Measurements from ENCODE around the gene RHBDD2. TPM values are rescaled to one million over a fixed set of nuclear protein-coding genes. Genes with fewer than 3 reads are reported as not detected.
"Not testable (repeated sequence)": the region's sequence is repeated elsewhere in the genome, so short reads cannot be mapped to it uniquely, and the experiment has no call there.

The RHBDD2 gene
- total and polyA plus RNA-seq, 2 experiments from 2014 or later, result 61.1 to 178 TPM

DNA sequence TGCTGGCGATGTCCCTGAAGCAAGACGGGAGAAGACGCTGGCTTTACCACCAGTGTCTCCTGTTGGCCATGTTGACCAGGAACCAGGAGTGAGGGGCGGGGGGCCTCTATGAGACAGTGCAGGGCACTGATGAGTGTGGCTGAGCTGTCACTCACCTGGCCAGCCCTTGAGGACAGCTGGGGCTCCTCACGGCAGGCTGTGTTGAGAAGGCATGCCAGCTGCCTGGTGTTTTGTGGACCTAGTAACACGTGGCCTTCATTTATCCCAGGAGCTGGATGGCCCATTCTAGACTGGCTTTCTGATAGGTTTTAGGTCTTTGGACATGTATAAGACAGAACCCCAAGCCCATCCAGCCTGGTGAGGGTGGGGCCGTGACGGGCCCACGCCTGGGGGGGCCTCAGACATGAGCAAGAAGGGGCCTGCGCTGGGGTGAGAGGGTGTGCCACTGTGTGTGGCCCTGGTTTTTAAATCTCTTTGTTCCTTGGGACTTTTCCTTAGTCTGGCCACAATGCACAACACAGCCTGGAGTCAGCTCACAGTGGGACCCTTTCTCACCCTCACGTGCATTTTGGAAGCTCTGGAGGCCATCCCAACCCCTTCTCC is 10.5 kb downstream of the RHBDD2 start:
- Histone ChIP-seq H3K4me1 (ENCODE audit: insufficient read depth) (peaks cover 8% of the 10 kb centered on the region), H3K9me3 (ENCODE audit: low read depth) (no peaks in the 10 kb centered on the region), H4K20me1 (ENCODE audit: insufficient read depth, poor library complexity, severe bottlenecking) (no peaks in the 10 kb centered on the region), H3K9me2 (replicated peaks; ENCODE audit: insufficient read depth) (no peaks in the 10 kb centered on the region), H3K79me2 (no peaks in the 10 kb centered on the region), H2AFZ (no peak overlapping the region), H3K4me3 (no peak overlapping the region), H3K36me3 (replicated peaks; ENCODE audit: insufficient read depth, low read depth) (no peaks in the 10 kb centered on the region), H3K27ac (no peak overlapping the region), H3K27me3 (no peaks in the 10 kb centered on the region), H3K4me2 (no peak overlapping the region)
- TF ChIP-seq EZH2phosphoT487 (IDR thresholded peaks at IDR 0.05; ENCODE audit: low read depth, severe bottlenecking, unreplicated experiment), result no peak
- TF ChIP-seq, protein P1, sequence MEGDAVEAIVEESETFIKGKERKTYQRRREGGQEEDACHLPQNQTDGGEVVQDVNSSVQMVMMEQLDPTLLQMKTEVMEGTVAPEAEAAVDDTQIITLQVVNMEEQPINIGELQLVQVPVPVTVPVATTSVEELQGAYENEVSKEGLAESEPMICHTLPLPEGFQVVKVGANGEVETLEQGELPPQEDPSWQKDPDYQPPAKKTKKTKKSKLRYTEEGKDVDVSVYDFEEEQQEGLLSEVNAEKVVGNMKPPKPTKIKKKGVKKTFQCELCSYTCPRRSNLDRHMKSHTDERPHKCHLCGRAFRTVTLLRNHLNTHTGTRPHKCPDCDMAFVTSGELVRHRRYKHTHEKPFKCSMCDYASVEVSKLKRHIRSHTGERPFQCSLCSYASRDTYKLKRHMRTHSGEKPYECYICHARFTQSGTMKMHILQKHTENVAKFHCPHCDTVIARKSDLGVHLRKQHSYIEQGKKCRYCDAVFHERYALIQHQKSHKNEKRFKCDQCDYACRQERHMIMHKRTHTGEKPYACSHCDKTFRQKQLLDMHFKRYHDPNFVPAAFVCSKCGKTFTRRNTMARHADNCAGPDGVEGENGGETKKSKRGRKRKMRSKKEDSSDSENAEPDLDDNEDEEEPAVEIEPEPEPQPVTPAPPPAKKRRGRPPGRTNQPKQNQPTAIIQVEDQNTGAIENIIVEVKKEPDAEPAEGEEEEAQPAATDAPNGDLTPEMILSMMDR (IDR thresholded peaks at IDR 0.05; ENCODE audit: poor library complexity), result no peak
- TF ChIP-seq EZH2 (IDR thresholded peaks at IDR 0.05; ENCODE audit: borderline replicate concordance), result no peak
- 92% methylated on average over 10 of the region's 11 CpGs for WGBS (ENCODE audit: low lambda C conversion rate, missing lambda C conversion rate)
- no peak for DNase-seq (ENCODE audit: low spot score)

GRCh38 chr7:75889826-75890225 is 11.0 kb downstream of the RHBDD2 start:
- H2AFZ ChIP-seq, result no peak overlapping the region
- no peaks in the 10 kb centered on the region for H3K9me2 ChIP-seq (replicated peaks; ENCODE audit: insufficient read depth)
- no peaks in the 10 kb centered on the region for H3K27me3 ChIP-seq
- no peak overlapping the region for H3K27ac ChIP-seq
- 89% methylated on average over 11 of the region's 11 CpGs for WGBS (ENCODE audit: low lambda C conversion rate, missing lambda C conversion rate)
- peaks cover 8% of the 10 kb centered on the region for H3K4me1 ChIP-seq (ENCODE audit: insufficient read depth)
- no peak for TF ChIP-seq EZH2phosphoT487 (IDR thresholded peaks at IDR 0.05; ENCODE audit: low read depth, severe bottlenecking, unreplicated experiment)
- TF ChIP-seq, protein P1 (IDR thresholded peaks at IDR 0.05; ENCODE audit: poor library complexity), result no peak
- no peak for TF ChIP-seq EZH2 (IDR thresholded peaks at IDR 0.05; ENCODE audit: borderline replicate concordance)
- no peaks in the 10 kb centered on the region for H3K9me3 ChIP-seq (ENCODE audit: low read depth)
- H4K20me1 ChIP-seq (ENCODE audit: insufficient read depth, poor library complexity, severe bottlenecking), result no peaks in the 10 kb centered on the region
- no peaks in the 10 kb centered on the region for H3K36me3 ChIP-seq (replicated peaks; ENCODE audit: insufficient read depth, low read depth)
- H3K79me2 ChIP-seq, result no peaks in the 10 kb centered on the region
- H3K4me2 ChIP-seq, result no peak overlapping the region
- H3K4me3 ChIP-seq, result no peak overlapping the region
- DNase-seq (ENCODE audit: low spot score), result no peak

DNA sequence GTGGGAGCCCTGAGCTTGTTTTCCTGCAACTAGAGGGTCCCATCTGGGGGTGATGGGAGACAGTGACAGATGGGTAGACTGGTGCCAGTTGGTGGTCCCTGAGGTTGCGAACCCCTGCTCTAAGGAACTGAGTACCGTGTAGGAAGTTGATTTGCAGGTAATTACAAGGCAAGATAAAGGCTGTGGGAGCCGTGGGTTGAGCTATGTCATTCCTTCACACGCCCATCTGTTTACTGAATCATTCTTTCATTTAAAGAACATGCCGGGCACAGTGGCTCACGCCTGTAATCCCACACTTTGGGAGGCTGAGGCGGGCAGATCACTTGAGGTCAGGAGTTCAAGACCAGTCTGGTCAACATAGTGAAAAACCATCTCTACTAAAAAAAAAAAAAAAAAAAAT is 12.4 kb downstream of the RHBDD2 start:
- H3K27me3 ChIP-seq; H3K9me2 ChIP-seq (replicated peaks; ENCODE audit: insufficient read depth); H3K27ac ChIP-seq; H3K4me1 ChIP-seq (ENCODE audit: insufficient read depth); H4K20me1 ChIP-seq (ENCODE audit: insufficient read depth, poor library complexity, severe bottlenecking); DNase-seq (ENCODE audit: low spot score); H3K79me2 ChIP-seq; H3K4me2 ChIP-seq; H3K36me3 ChIP-seq (replicated peaks; ENCODE audit: insufficient read depth, low read depth); H3K9me3 ChIP-seq (ENCODE audit: low read depth); H2AFZ ChIP-seq; H3K4me3 ChIP-seq: not testable (repeated sequence)
- WGBS (ENCODE audit: low lambda C conversion rate, missing lambda C conversion rate), result 84% methylated on average over 7 of the region's 7 CpGs

GRCh38 chr7:75891815-75892411 is 13.1 kb downstream of the RHBDD2 start:
- Histone ChIP-seq H3K9me2 (replicated peaks; ENCODE audit: insufficient read depth) (no peaks in the 10 kb centered on the region), H3K79me2 (no peaks in the 10 kb centered on the region), H3K27me3 (no peaks in the 10 kb centered on the region), H3K4me3 (no peak overlapping the region), H3K36me3 (replicated peaks; ENCODE audit: insufficient read depth, low read depth) (no peaks in the 10 kb centered on the region), H3K4me2 (no peak overlapping the region), H2AFZ (no peak overlapping the region), H4K20me1 (ENCODE audit: insufficient read depth, poor library complexity, severe bottlenecking) (no peaks in the 10 kb centered on the region), H3K4me1 (ENCODE audit: insufficient read depth) (peaks cover 8% of the 10 kb centered on the region), H3K9me3 (ENCODE audit: low read depth) (no peaks in the 10 kb centered on the region), H3K27ac (no peak overlapping the region)
- WGBS (ENCODE audit: low lambda C conversion rate, missing lambda C conversion rate), result 93% methylated on average over 7 of the region's 7 CpGs
- DNase-seq (ENCODE audit: low spot score), result no peak
- TF ChIP-seq EZH2 (IDR thresholded peaks at IDR 0.05; ENCODE audit: borderline replicate concordance) (no peak), EZH2phosphoT487 (IDR thresholded peaks at IDR 0.05; ENCODE audit: low read depth, severe bottlenecking, unreplicated experiment) (no peak)
- TF ChIP-seq, protein P1 (IDR thresholded peaks at IDR 0.05; ENCODE audit: poor library complexity), result no peak
